ENCODE results near the gene PRAF2. TPM values are rescaled to one million over a fixed set of nuclear protein-coding genes. Genes with fewer than 3 reads are reported as not detected.

PRAF2 gene
- total and polyA plus RNA-seq, 2 of the 13 experiments (the other 11 are each of a cell fraction or from before 2014, with no cell fraction given) = 0.33 to 2.6 TPM

GRCh38 chrX:49079489-49080428 is 6.0 kb upstream of the PRAF2 start, which contains the start of gene WDR45 (continued):
- peak; percentile 39; the same call in 1 of the 2 replicates for TF ChIP-seq CREM (IDR thresholded peaks at IDR 0.05)
- TF ChIP-seq CREM (CRISPR knock-in tag; IDR thresholded peaks at IDR 0.05) = no peak
- peak; percentile 81 for TF ChIP-seq RBFOX2 (IDR thresholded peaks at IDR 0.05; ENCODE audit: low read depth, low read length)
- no peak for TF ChIP-seq TSC22D2 (CRISPR knock-in tag; IDR thresholded peaks at IDR 0.05; ENCODE audit: borderline replicate concordance)
- no peak for TF ChIP-seq MYNN (CRISPR knock-in tag; IDR thresholded peaks at IDR 0.05; ENCODE audit: low read depth)
- TF ChIP-seq NFYC (CRISPR knock-in tag; IDR thresholded peaks at IDR 0.05) = no peak
- no peak for TF ChIP-seq AHR (CRISPR knock-in tag; IDR thresholded peaks at IDR 0.05)
- no peak for TF ChIP-seq RBM22 (optimal IDR thresholded peaks at IDR 0.05; ENCODE audit: low read length)
- TF ChIP-seq SIX4 (CRISPR knock-in tag; IDR thresholded peaks at IDR 0.05) = no peak
- TF ChIP-seq MLLT10 (CRISPR knock-in tag; IDR thresholded peaks at IDR 0.05) = no peak
- no peak for TF ChIP-seq HNF4G (IDR thresholded peaks at IDR 0.05; ENCODE audit: borderline replicate concordance, low read depth, low read length)
- no peak for TF ChIP-seq HNF4G (CRISPR knock-in tag; IDR thresholded peaks at IDR 0.05; ENCODE audit: borderline replicate concordance, low read depth)
- TF ChIP-seq ZNF451 (CRISPR knock-in tag; IDR thresholded peaks at IDR 0.05) = no peak
- TF ChIP-seq TFDP2 (CRISPR knock-in tag; IDR thresholded peaks at IDR 0.05) = peak; percentile 64
- TF ChIP-seq ETV5 (CRISPR knock-in tag; IDR thresholded peaks at IDR 0.05; ENCODE audit: borderline replicate concordance) = peak; percentile 83
- TF ChIP-seq NPAS2 (CRISPR knock-in tag; IDR thresholded peaks at IDR 0.05; ENCODE audit: borderline replicate concordance) = no peak
- TF ChIP-seq ZNF580 (CRISPR knock-in tag; IDR thresholded peaks at IDR 0.05; ENCODE audit: borderline replicate concordance, low read depth) = no peak
- peak; percentile 50 for TF ChIP-seq TAF1 (CRISPR knock-in tag; IDR thresholded peaks at IDR 0.05)
- TF ChIP-seq, protein P1, sequence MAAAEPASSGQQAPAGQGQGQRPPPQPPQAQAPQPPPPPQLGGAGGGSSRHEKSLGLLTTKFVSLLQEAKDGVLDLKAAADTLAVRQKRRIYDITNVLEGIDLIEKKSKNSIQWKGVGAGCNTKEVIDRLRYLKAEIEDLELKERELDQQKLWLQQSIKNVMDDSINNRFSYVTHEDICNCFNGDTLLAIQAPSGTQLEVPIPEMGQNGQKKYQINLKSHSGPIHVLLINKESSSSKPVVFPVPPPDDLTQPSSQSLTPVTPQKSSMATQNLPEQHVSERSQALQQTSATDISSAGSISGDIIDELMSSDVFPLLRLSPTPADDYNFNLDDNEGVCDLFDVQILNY (CRISPR knock-in tag; conservative IDR thresholded peaks at IDR 0.05) = no peak
- no peak for TF ChIP-seq IKZF1 (IDR thresholded peaks at IDR 0.05)
- no peak for TF ChIP-seq SOX13 (IDR thresholded peaks at IDR 0.05)
- no peak for TF ChIP-seq SOX13 (CRISPR knock-in tag; conservative IDR thresholded peaks at IDR 0.05 in 1 of 2, IDR thresholded peaks at IDR 0.05 in 1 of 2)
- TF ChIP-seq, protein P2, sequence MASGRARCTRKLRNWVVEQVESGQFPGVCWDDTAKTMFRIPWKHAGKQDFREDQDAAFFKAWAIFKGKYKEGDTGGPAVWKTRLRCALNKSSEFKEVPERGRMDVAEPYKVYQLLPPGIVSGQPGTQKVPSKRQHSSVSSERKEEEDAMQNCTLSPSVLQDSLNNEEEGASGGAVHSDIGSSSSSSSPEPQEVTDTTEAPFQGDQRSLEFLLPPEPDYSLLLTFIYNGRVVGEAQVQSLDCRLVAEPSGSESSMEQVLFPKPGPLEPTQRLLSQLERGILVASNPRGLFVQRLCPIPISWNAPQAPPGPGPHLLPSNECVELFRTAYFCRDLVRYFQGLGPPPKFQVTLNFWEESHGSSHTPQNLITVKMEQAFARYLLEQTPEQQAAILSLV (CRISPR knock-in tag; IDR thresholded peaks at IDR 0.05; ENCODE audit: borderline replicate concordance) = peak; percentile 30; the same call in 1 of the 2 replicates
- TF ChIP-seq SPEN (CRISPR knock-in tag; IDR thresholded peaks at IDR 0.05; ENCODE audit: low read depth) = peak; percentile 91
- TF ChIP-seq ZBTB1 (CRISPR knock-in tag; IDR thresholded peaks at IDR 0.05; ENCODE audit: borderline replicate concordance) = no peak
